Smooth muscle cell (in vitro differentiated cells): ENCODE measurements around the gene ADGRB3. TPM values are rescaled to one million over a fixed set of nuclear protein-coding genes. Genes with fewer than 3 reads are reported as not detected.

Experiments
- DNase-seq: peaks from one replicate; lab custom pipeline; 2025; ENCODE audit not compliant: unreplicated experiment; lab: John Stamatoyannopoulos, UW
- H2AFZ ChIP-seq: fragments of 200-600 bp; sonication (generic); 2 replicates; pipeline ENCODE4 v1.6.0; 2016; ENCODE audit warnings: antibody characterized with exemption, low read depth, mild to moderate bottlenecking
- H3F3A ChIP-seq: fragments of 200-600 bp; sonication (generic); 2 replicates; pipeline ENCODE4 v1.6.0; 2017; ENCODE audit warnings: antibody characterized with exemption, low read depth
- H3K27ac ChIP-seq: fragments of 200-600 bp; sonication (generic); 2 replicates; pipeline ENCODE4 v1.5.1; 2016; ENCODE audit warnings: low read depth, mild to moderate bottlenecking
- H3K27me3 ChIP-seq: fragments of 200-600 bp; sonication (generic); 2 replicates; pipeline ENCODE4 v1.6.1; 2016; ENCODE audit warnings: low read depth, mild to moderate bottlenecking
- H3K36me3 ChIP-seq: fragments of 200-600 bp; sonication (generic); 2 replicates; pipeline ENCODE4 v1.5.1; 2016; ENCODE audit warnings: low read depth
- H3K4me1 ChIP-seq: fragments of 200-600 bp; sonication (generic); 2 replicates; pipeline ENCODE4 v1.5.1; 2016; ENCODE audit warnings: low read depth
- H3K4me2 ChIP-seq: fragments of 200-600 bp; sonication (generic); 2 replicates; pipeline ENCODE4 v1.6.0; 2016; ENCODE audit warnings: mild to moderate bottlenecking
- H3K4me3 ChIP-seq: fragments of 200-600 bp; sonication (generic); 2 replicates; pipeline ENCODE4 v1.5.1; 2016; ENCODE audit warnings: mild to moderate bottlenecking
- H3K79me2 ChIP-seq: fragments of 200-600 bp; sonication (generic); 2 replicates; pipeline ENCODE4 v1.6.0; 2016; ENCODE audit warnings: low read depth, mild to moderate bottlenecking
- H3K9ac ChIP-seq: fragments of 200-600 bp; sonication (generic); 2 replicates; pipeline ENCODE4 v1.6.0; 2016; ENCODE audit warnings: low read depth
- H3K9me3 ChIP-seq: fragments of 200-600 bp; sonication (generic); replicated peaks from 2 replicates; pipeline ENCODE4 v1.5.1; 2016; ENCODE audit warnings: low read depth
- H4K20me1 ChIP-seq: fragments of 200-600 bp; sonication (generic); 2 replicates; pipeline ENCODE4 v1.6.0; 2016; ENCODE audit warnings: low read depth
- WGBS: methylation state at CpG from one replicate; pipeline ENCODE4 v1.1.7; 2016; ENCODE audit warnings: low lambda C conversion rate; 5-methylcytosine and 5-hydroxymethylcytosine counted together
- polyA plus RNA-seq: library from polyadenylated mRNA; unstranded; fragments of >200 nt; fragmentation: Nextera tagmentation; extraction: Ambion mirVana; gene quantifications from 2 replicates; pipeline ENCODE4 v1.2.1, GENCODE V29; 2016
- total RNA-seq: library from RNA; depleted of rRNA; stranded (reverse); fragments of >200 nt; gene quantifications from 2 replicates; pipeline ENCODE4 v1.2.3, GENCODE V29; 2014
- TF ChIP-seq, protein P1 (sequence below): fragments of 200-600 bp; sonication (generic); IDR thresholded peaks from 2 replicates; pipeline ENCODE4 v1.5.1; 2017; ENCODE audit warnings: borderline replicate concordance, mild to moderate bottlenecking, antibody characterized with exemption; ENCODE audit not compliant: insufficient read depth, poor library complexity, severe bottlenecking

The ADGRB3 gene
- total and polyA plus RNA-seq, 2 experiments from 2014 or later = 0.34 to 0.63 TPM

DNA sequence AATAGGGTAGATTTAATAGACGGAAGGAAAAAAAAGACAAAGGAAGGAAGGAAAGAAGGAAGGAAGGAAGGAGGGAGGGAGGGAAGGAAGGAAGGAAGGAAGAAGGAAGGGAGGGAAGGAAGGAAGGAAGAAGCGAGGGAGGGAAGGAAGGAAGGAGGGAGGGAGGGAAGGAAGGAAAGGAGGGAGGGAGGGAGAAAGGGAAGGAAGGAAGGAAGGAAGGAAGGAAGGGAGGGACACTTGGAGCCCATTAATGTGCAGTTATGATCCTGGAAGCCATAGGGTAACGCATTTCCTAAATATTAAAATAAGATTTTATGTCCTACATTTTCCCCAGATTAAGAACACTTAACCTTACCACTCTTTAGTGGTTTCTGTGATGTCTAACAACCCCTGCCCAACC is 465.7 kb downstream of the ADGRB3 start:
- no peaks in the 10 kb centered on the region for H3K27me3 ChIP-seq
- no peak overlapping the region for H3K4me2 ChIP-seq
- H3F3A ChIP-seq = no peaks in the 10 kb centered on the region
- H3K27ac ChIP-seq = no peak overlapping the region
- H3K79me2 ChIP-seq = no peaks in the 10 kb centered on the region
- no peak overlapping the region for H3K9ac ChIP-seq
- 73% methylated on average over 3 of the region's 3 CpGs for WGBS
- no peaks in the 10 kb centered on the region for H3K36me3 ChIP-seq
- TF ChIP-seq, protein P1, sequence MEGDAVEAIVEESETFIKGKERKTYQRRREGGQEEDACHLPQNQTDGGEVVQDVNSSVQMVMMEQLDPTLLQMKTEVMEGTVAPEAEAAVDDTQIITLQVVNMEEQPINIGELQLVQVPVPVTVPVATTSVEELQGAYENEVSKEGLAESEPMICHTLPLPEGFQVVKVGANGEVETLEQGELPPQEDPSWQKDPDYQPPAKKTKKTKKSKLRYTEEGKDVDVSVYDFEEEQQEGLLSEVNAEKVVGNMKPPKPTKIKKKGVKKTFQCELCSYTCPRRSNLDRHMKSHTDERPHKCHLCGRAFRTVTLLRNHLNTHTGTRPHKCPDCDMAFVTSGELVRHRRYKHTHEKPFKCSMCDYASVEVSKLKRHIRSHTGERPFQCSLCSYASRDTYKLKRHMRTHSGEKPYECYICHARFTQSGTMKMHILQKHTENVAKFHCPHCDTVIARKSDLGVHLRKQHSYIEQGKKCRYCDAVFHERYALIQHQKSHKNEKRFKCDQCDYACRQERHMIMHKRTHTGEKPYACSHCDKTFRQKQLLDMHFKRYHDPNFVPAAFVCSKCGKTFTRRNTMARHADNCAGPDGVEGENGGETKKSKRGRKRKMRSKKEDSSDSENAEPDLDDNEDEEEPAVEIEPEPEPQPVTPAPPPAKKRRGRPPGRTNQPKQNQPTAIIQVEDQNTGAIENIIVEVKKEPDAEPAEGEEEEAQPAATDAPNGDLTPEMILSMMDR = no peak
- H3K4me1 ChIP-seq = no peaks in the 10 kb centered on the region
- no peaks in the 10 kb centered on the region for H3K9me3 ChIP-seq
- H2AFZ ChIP-seq = no peak overlapping the region
- no peaks in the 10 kb centered on the region for H4K20me1 ChIP-seq
- no peak for DNase-seq
- no peak overlapping the region for H3K4me3 ChIP-seq

DNA sequence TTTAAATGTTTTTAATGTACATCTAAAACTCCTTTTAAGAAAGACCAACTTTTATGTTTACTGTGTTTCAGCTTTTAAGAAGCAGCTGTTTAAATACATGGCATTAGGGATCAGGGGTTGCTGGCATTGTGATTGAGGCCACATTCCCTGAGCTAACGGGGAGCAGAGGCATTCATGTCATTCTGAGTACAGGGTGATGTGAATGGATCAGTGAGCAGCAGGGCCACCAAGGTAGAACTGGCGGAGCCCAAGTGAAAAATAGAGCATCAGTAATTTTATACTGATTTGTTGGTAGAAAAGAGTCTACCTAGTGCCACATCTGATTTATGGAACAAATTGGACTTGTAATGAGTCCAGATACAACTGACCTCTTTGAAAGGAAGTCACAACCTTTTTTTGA is 467.3 kb downstream of the ADGRB3 start:
- Histone ChIP-seq H3K9ac (no peak overlapping the region), H3K4me1 (no peaks in the 10 kb centered on the region), H3K27ac (no peak overlapping the region), H3K79me2 (no peaks in the 10 kb centered on the region), H3K36me3 (no peaks in the 10 kb centered on the region), H3K4me2 (no peak overlapping the region), H3K9me3 (no peaks in the 10 kb centered on the region), H2AFZ (no peak overlapping the region), H4K20me1 (no peaks in the 10 kb centered on the region), H3F3A (no peaks in the 10 kb centered on the region), H3K4me3 (no peak overlapping the region), H3K27me3 (no peaks in the 10 kb centered on the region)
- no peak for DNase-seq
- WGBS = 79% methylated on average over 2 of the region's 2 CpGs
- TF ChIP-seq, protein P1 = no peak

DNA sequence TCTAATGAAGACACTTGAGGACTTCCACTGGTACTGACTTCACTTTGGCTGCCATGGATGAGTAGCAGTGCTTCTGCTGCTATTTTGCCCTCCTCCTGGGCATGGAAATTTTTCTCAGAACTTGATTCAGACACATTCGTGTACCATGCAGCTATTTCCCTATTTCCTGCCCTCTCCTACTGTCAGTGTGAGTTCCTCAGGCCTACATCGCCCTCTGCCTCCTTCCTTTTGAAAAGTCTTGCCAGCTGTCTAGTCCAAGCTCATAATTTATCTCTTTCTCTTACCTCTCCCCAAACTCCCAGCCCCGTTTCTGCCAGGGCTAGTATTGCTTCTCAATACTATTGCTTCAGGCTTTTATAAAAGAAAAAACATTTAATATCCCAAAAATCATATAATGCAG is 470.2 kb downstream of the ADGRB3 start:
- Histone ChIP-seq H4K20me1 (no peaks in the 10 kb centered on the region), H3K4me3 (no peak overlapping the region), H3K4me1 (no peaks in the 10 kb centered on the region), H3F3A (no peaks in the 10 kb centered on the region), H3K27ac (no peak overlapping the region), H3K36me3 (no peaks in the 10 kb centered on the region), H3K9ac (no peak overlapping the region), H3K9me3 (no peaks in the 10 kb centered on the region), H3K27me3 (no peaks in the 10 kb centered on the region), H3K79me2 (no peaks in the 10 kb centered on the region), H3K4me2 (no peak overlapping the region), H2AFZ (no peak overlapping the region)
- TF ChIP-seq, protein P1 = no peak
- WGBS = 63% methylated on average over 3 of the region's 3 CpGs
- DNase-seq = no peak

DNA sequence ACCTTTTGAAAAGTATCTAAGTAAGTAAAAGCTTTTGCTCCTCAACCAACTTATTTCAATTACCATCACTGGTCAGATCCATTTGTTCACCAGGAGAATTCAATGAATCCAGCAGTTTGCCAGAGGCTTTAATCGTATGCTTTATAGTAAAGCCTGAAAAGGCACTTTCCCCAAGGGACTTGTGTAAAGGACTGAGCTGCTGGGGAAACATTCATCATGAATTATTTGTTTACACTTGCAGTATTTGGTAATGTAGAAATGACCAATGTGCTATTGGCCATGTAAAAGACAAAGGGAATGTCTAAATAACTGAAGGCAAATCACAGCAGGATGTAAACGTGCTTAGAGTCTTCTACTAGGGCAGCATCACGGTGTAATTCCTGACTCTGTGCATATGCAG is 471.4 kb downstream of the ADGRB3 start:
- no peak overlapping the region for H3K4me3 ChIP-seq
- no peak overlapping the region for H3K4me2 ChIP-seq
- no peaks in the 10 kb centered on the region for H4K20me1 ChIP-seq
- H3K36me3 ChIP-seq = no peaks in the 10 kb centered on the region
- no peak overlapping the region for H3K9ac ChIP-seq
- WGBS = 81% methylated on average over 3 of the region's 3 CpGs
- H3K4me1 ChIP-seq = no peaks in the 10 kb centered on the region
- H3F3A ChIP-seq = no peaks in the 10 kb centered on the region
- no peak overlapping the region for H2AFZ ChIP-seq
- no peak overlapping the region for H3K27ac ChIP-seq
- no peak for DNase-seq
- TF ChIP-seq, protein P1 = no peak
- no peaks in the 10 kb centered on the region for H3K9me3 ChIP-seq
- H3K79me2 ChIP-seq = no peaks in the 10 kb centered on the region
- no peaks in the 10 kb centered on the region for H3K27me3 ChIP-seq
